Measurements from ENCODE around the gene LIPG.

DNA sequence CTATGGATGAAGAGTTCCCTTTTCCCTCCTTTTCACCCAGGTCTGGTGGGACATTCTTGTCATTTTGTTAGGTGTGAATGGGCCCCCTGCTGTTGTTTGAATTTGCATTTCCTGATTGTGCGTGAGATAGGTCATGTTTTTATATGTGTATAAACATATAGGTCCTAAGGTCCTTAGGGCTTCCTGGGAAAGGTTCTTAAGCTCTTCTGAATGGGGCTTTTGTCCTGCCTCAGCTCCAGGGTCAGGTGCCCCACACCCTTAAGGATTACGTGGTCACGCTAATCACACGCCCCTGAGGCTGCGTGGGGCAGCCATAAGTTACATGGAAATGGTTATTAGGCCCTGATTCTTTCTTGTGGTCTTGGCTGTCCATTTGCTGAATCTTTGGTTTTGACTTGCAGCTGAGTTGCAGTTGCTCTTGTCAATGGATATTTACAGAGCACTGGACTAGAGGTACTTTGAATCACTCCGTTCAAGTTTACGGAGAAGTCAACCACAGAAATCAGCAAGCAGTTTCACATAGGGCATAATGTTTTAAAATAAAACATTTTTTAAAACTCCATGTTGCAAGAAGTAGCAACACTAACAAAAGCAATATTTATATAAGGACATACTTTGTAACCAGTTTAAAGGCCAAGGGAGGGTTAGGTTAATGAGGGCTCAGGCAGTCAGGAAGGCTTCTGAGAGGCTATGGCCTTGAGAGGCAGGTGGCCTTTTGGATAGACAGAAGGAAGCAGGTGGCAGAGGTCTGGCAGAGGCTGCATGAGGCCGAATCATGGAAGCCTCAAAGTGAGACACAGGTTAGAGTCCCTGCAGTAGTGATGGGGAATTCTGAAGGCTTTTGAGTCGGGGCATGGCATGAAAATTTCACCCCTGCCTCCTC lies 24.2 kb downstream of the LIPG start:
- TF ChIP-seq POLR2AphosphoS5 (IDR thresholded peaks at IDR 0.05; ENCODE audit: low read depth, low read length) (no peak), TCF7L2 (IDR thresholded peaks at IDR 0.05; ENCODE audit: low read depth, low read length) (no peak), SIN3A (IDR thresholded peaks at IDR 0.05; ENCODE audit: borderline replicate concordance, insufficient read depth, low read depth, low read length) (no peak)
- TF ChIP-seq, protein P1, sequence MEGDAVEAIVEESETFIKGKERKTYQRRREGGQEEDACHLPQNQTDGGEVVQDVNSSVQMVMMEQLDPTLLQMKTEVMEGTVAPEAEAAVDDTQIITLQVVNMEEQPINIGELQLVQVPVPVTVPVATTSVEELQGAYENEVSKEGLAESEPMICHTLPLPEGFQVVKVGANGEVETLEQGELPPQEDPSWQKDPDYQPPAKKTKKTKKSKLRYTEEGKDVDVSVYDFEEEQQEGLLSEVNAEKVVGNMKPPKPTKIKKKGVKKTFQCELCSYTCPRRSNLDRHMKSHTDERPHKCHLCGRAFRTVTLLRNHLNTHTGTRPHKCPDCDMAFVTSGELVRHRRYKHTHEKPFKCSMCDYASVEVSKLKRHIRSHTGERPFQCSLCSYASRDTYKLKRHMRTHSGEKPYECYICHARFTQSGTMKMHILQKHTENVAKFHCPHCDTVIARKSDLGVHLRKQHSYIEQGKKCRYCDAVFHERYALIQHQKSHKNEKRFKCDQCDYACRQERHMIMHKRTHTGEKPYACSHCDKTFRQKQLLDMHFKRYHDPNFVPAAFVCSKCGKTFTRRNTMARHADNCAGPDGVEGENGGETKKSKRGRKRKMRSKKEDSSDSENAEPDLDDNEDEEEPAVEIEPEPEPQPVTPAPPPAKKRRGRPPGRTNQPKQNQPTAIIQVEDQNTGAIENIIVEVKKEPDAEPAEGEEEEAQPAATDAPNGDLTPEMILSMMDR (IDR thresholded peaks at IDR 0.05) = no peak
- TF ChIP-seq, protein P2, sequence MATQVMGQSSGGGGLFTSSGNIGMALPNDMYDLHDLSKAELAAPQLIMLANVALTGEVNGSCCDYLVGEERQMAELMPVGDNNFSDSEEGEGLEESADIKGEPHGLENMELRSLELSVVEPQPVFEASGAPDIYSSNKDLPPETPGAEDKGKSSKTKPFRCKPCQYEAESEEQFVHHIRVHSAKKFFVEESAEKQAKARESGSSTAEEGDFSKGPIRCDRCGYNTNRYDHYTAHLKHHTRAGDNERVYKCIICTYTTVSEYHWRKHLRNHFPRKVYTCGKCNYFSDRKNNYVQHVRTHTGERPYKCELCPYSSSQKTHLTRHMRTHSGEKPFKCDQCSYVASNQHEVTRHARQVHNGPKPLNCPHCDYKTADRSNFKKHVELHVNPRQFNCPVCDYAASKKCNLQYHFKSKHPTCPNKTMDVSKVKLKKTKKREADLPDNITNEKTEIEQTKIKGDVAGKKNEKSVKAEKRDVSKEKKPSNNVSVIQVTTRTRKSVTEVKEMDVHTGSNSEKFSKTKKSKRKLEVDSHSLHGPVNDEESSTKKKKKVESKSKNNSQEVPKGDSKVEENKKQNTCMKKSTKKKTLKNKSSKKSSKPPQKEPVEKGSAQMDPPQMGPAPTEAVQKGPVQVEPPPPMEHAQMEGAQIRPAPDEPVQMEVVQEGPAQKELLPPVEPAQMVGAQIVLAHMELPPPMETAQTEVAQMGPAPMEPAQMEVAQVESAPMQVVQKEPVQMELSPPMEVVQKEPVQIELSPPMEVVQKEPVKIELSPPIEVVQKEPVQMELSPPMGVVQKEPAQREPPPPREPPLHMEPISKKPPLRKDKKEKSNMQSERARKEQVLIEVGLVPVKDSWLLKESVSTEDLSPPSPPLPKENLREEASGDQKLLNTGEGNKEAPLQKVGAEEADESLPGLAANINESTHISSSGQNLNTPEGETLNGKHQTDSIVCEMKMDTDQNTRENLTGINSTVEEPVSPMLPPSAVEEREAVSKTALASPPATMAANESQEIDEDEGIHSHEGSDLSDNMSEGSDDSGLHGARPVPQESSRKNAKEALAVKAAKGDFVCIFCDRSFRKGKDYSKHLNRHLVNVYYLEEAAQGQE (IDR thresholded peaks at IDR 0.05; ENCODE audit: insufficient read depth in 1 of 2, low read depth in 2 of 2, low read length in 1 of 2) = no peak
